ENCODE measurements around the gene MARCKSL1. TPM values are rescaled to one million over a fixed set of nuclear protein-coding genes. Genes with fewer than 3 reads are reported as not detected.
A peak's percentile ranks its signal among the peaks of the same experiment; 100 is the strongest.
"Not testable (repeated sequence)": the region's sequence is repeated elsewhere in the genome, so short reads cannot be mapped to it uniquely, and the experiment has no call there.

MARCKSL1 gene
- total and polyA plus RNA-seq, 2 of the 13 experiments (the other 11 are each of a cell fraction or from before 2014, with no cell fraction given), result 81.9 to 155 TPM

DNA sequence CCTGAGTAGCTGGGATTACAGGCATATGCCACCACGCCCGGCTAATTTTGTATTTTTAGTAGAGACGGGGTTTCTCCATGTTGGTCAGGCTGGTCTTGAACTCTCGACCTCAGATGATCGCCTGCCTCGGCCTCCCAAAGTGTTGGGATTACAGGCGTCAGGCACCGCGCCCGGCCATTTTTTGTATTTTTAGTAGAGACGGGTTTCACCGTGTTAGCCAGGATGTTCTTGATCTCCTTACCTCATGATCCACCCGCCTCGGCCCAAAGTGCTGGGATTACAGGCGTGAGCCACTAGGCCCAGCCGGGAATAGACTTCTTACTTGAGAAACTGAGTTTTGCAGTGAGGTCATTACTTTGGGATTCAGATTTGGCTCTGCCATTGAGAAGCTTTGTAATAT lies 37.8 kb downstream of the MARCKSL1 start:
- 97% methylated on average over 16 of the region's 16 CpGs for WGBS (ENCODE audit: low lambda C conversion rate)
- H3K36me3 ChIP-seq (replicated peaks in 1 of 2; ENCODE audit: control insufficient read depth in 1 of 2, insufficient read depth in 2 of 2, low read length in 2 of 2), result peaks cover 9 to 30% of the 10 kb centered on the region in 2 experiments; a peak in 4 of 5 replicates
- H3K9ac ChIP-seq (ENCODE audit: insufficient read depth, low read depth, low read length); H3K9me3 ChIP-seq (ENCODE audit: low read length); BruUV-seq (replicated peaks); H3K4me2 ChIP-seq (ENCODE audit: low read depth, low read length); DNase-seq (ENCODE audit: low spot score); FAIRE-seq; H3K4me3 ChIP-seq (replicated peaks in 1 of 3; ENCODE audit: insufficient read depth in 1 of 3, low read depth in 2 of 3, low read length in 3 of 3); H3K27ac ChIP-seq (ENCODE audit: extremely low read length, insufficient read depth, low read length); H3K27me3 ChIP-seq (ENCODE audit: control insufficient read depth in 1 of 2, insufficient read depth in 2 of 2, low read length in 2 of 2); H4K20me1 ChIP-seq (ENCODE audit: insufficient read depth, low read length); ATAC-seq; intact Hi-C loops (cut with micrococcal nuclease; ENCODE audit: unreplicated experiment); H2AFZ ChIP-seq (ENCODE audit: low read length); POLR2A ChIA-PET; CTCF ChIA-PET (ENCODE audit: low intra/inter-chr PET ratio, low total read pairs); in situ Hi-C loops (cut with HindIII; ENCODE audit: extremely low pct_ligation_motif_present, low pct_unique_long_range_greater_than_20kb): not testable (repeated sequence)
- H3K79me2 ChIP-seq (ENCODE audit: insufficient read depth, low read length), result peaks cover 69% of the 10 kb centered on the region
- peaks cover 43% of the 10 kb centered on the region for H3K4me1 ChIP-seq (ENCODE audit: insufficient read depth, low read length)

DNA sequence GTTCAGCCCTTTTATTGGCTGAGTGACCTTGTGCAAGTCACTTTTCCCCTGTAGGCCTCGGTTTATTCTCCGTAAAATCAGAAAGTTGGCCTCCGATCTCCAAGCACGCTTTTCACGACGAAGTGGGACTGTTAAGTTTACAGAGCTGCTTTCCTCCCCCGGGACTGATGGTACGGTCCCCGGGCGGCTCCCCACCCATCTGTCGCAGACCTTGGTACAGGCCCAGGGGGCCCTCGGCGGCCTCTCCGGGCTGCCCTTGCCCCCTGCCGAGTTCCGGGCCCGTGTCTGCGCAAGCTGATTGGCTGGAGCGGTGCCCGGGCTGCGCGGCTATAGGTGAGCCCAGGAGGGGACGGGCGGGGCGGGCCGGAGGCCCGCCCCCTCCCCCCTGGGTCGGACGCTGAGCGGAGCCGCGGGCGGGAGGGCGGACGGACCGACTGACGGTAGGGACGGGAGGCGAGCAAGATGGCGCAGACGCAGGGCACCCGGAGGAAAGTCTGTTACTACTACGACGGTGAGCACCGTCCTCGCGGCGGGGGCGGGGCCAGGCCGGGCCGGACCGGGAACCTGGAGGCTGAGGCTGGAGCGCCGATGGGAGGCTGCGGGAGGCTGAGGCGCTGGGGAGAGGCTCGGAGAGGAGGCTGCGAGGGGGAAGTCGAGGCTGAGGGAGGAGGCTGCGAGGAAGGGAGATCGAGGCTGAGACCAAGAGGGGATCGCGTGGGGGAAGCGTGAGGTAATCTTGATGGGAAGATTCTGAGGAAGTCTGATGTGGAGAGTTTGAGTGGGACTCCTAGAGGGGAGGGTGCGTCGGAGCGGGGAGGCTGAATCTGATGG lies 44.1 kb downstream of the MARCKSL1 start, which contains the start of gene HDAC1:
HDAC1 (plus strand) TSS at position 376 of the 831 bp plus-strand sequence; CDS start at position 463, 87 bp downstream.
- CTCF ChIA-PET (ENCODE audit: low intra/inter-chr PET ratio, low total read pairs), result no interaction called here
- Histone ChIP-seq H3K4me3 (replicated peaks in 1 of 3; ENCODE audit: insufficient read depth in 1 of 3, low read depth in 2 of 3, low read length in 3 of 3) (peak within 1 kb of the TSS; percentile 94 to 99 (median 98)), H3K27ac (ENCODE audit: extremely low read length, insufficient read depth, low read length) (peak within 1 kb of the TSS; percentile 67), H3K4me1 (ENCODE audit: insufficient read depth, low read length) (peaks cover 64% of the 10 kb centered on the region), H3K36me3 (replicated peaks in 1 of 2; ENCODE audit: control insufficient read depth in 1 of 2, insufficient read depth in 2 of 2, low read length in 2 of 2) (peaks cover 0 to 9% of the 10 kb centered on the region in 2 experiments; a peak in 2 of 5 replicates), H3K9ac (ENCODE audit: insufficient read depth, low read depth, low read length) (peak within 1 kb of the TSS; percentile 91), H3K27me3 (ENCODE audit: control insufficient read depth in 1 of 2, insufficient read depth in 2 of 2, low read length in 2 of 2) (no peaks in the 10 kb centered on the region; a peak in 1 of 5 replicates), H4K20me1 (ENCODE audit: insufficient read depth, low read length) (peaks cover 4% of the 10 kb centered on the region; the same call in 1 of the 2 replicates), H2AFZ (ENCODE audit: low read length) (peak within 1 kb of the TSS; percentile 72), H3K9me3 (ENCODE audit: low read length) (no peaks in the 10 kb centered on the region), H3K4me2 (ENCODE audit: low read depth, low read length) (peak within 1 kb of the TSS; percentile 83), H3K79me2 (ENCODE audit: insufficient read depth, low read length) (peaks cover 44% of the 10 kb centered on the region)
- ATAC-seq (peak; percentile 98), DNase-seq (ENCODE audit: low spot score) (peak; percentile 93), FAIRE-seq (peak; percentile 82)
- intact Hi-C loops (cut with micrococcal nuclease; ENCODE audit: unreplicated experiment), result no loop called here
- WGBS (ENCODE audit: low lambda C conversion rate), result under 1% methylated on average over 39 of the region's 67 CpGs
- no TSS peak for BruUV-seq (replicated peaks)
- POLR2A ChIA-PET, result interaction anchor here (0.6 to 4.2 kb wide), 30 partner anchors 9 to 278 kb away, joined by 3 to 48 read pairs (median 4); partner anchors contain the start of genes BSDC1, EIF3I, FAM167B and KHDRBS1
- in situ Hi-C loops (cut with HindIII; ENCODE audit: extremely low pct_ligation_motif_present, low pct_unique_long_range_greater_than_20kb), result no loop called here
- TF ChIP-seq MYNN (CRISPR knock-in tag; IDR thresholded peaks at IDR 0.05; ENCODE audit: low read depth) (no peak), RFX1 (IDR thresholded peaks at IDR 0.05) (no peak), ZBTB8A (CRISPR knock-in tag; IDR thresholded peaks at IDR 0.05; ENCODE audit: borderline replicate concordance, low read depth) (no peak), ZBED4 (CRISPR knock-in tag; IDR thresholded peaks at IDR 0.05; ENCODE audit: borderline replicate concordance) (peak; percentile 55; the same call in 1 of the 2 replicates), HOMEZ (CRISPR knock-in tag; IDR thresholded peaks at IDR 0.05; ENCODE audit: low read depth) (0 out of 2 replicates have a peak, but pooled peaks have one; percentile 51), KLF15 (CRISPR knock-in tag; IDR thresholded peaks at IDR 0.05; ENCODE audit: borderline replicate concordance) (peak; percentile 58; the same call in 1 of the 2 replicates), ARID2 (CRISPR knock-in tag; IDR thresholded peaks at IDR 0.05; ENCODE audit: borderline replicate concordance) (0 out of 2 replicates have a peak, but pooled peaks have one; percentile 50), ZNF317 (CRISPR knock-in tag; IDR thresholded peaks at IDR 0.05) (peak; percentile 23; the same call in 1 of the 2 replicates)
- TF ChIP-seq, protein P1, sequence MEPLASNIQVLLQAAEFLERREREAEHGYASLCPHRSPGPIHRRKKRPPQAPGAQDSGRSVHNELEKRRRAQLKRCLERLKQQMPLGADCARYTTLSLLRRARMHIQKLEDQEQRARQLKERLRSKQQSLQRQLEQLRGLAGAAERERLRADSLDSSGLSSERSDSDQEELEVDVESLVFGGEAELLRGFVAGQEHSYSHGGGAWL (CRISPR knock-in tag; IDR thresholded peaks at IDR 0.05), result peak; percentile 57; the same call in 1 of the 2 replicates

Data from HepG2 (cell line).